Activated CD4-positive, CD25-positive, alpha-beta regulatory T cell treated with anti-CD3 and anti-CD28 coated beads, Interleukin-2, amount 50 U/mL, for 24 hours (primary cell): Measurements from ENCODE around the gene PPP2R5C.

Source experiments
- ATAC-seq, 2 donors: fragments of 150-1000 bp; cut with Tn5 transposase; one replicate each; pipeline ENCODE4 v1.10.0; 2021; ENCODE audit warnings: mild to moderate bottlenecking in 1 of 2, moderate library complexity in 1 of 2

PPP2R5C gene

DNA sequence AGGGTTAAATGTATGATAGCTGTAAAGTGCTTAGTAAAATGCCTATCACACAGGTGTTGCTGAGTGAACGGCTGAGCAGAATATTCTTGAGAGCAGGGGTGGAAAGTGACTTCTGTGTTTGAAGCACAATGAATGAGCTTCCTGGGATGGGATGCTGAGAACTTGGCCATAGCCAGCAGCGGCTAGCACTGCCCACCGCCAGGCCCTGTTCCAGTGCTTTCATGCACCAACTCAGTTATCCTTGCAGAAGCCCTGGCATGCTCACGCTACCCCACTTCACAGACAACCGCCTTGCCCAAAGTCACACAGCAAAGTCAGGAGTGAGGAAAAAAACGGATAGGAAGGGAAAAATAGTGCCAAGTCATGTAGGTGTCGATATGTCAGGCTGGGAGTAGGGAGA is 213.7 kb downstream of the PPP2R5C start:
- no peak for ATAC-seq
